Measurements from ENCODE around the gene SIL1.

The SIL1 gene

DNA sequence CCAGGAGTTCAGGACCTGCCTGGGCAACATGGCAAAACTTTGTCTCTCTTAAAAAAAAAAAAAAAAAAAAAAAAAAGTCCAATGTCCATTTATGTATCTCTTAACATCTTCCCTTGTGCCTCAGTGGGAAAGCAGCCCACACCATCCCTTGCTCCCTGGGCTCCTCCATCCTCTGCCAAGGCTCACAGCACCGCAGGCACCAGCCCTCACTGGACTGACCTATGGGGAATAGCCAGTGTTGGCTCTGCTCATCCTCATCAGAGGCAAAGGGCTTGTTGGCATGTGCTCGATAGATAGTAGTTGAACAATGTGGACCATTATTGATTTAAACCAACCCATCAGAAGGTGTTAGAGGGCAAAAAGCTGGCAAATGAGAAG, 261.2 kb downstream of the SIL1 start:
- no peaks in the 10 kb centered on the region for H3F3A ChIP-seq (ENCODE audit: insufficient read depth, low read length)
- no peaks in the 10 kb centered on the region for H3K36me3 ChIP-seq (ENCODE audit: insufficient read depth, low read length)
- no peaks in the 10 kb centered on the region for H3K4me1 ChIP-seq (ENCODE audit: insufficient read depth, low read length, severe bottlenecking)
- no peak for TF ChIP-seq EZH2 (IDR thresholded peaks at IDR 0.05; ENCODE audit: borderline replicate concordance, low read length)
- TF ChIP-seq, protein P1, sequence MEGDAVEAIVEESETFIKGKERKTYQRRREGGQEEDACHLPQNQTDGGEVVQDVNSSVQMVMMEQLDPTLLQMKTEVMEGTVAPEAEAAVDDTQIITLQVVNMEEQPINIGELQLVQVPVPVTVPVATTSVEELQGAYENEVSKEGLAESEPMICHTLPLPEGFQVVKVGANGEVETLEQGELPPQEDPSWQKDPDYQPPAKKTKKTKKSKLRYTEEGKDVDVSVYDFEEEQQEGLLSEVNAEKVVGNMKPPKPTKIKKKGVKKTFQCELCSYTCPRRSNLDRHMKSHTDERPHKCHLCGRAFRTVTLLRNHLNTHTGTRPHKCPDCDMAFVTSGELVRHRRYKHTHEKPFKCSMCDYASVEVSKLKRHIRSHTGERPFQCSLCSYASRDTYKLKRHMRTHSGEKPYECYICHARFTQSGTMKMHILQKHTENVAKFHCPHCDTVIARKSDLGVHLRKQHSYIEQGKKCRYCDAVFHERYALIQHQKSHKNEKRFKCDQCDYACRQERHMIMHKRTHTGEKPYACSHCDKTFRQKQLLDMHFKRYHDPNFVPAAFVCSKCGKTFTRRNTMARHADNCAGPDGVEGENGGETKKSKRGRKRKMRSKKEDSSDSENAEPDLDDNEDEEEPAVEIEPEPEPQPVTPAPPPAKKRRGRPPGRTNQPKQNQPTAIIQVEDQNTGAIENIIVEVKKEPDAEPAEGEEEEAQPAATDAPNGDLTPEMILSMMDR (IDR thresholded peaks at IDR 0.05; ENCODE audit: low read length): no peak
- no peak overlapping the region for H3K4me3 ChIP-seq (ENCODE audit: low read depth, low read length, poor library complexity, severe bottlenecking)
- no peaks in the 10 kb centered on the region for H3K79me2 ChIP-seq (ENCODE audit: insufficient read depth, low read length)
- no peaks in the 10 kb centered on the region for H3K9me3 ChIP-seq (ENCODE audit: low read length)
- H3K9me2 ChIP-seq (ENCODE audit: low read depth, low read length): no peaks in the 10 kb centered on the region
- H4K20me1 ChIP-seq (ENCODE audit: insufficient read depth, low read length): no peaks in the 10 kb centered on the region
- H3K27ac ChIP-seq (ENCODE audit: low read depth, low read length, poor library complexity, severe bottlenecking): no peak overlapping the region
- H3K9ac ChIP-seq (ENCODE audit: low read length): no peak overlapping the region
- H3K4me2 ChIP-seq (ENCODE audit: low read length): no peak overlapping the region
- no peak overlapping the region for H2AFZ ChIP-seq (ENCODE audit: low read length)
- no peaks in the 10 kb centered on the region for H3K27me3 ChIP-seq (ENCODE audit: insufficient read depth, low read length)

DNA sequence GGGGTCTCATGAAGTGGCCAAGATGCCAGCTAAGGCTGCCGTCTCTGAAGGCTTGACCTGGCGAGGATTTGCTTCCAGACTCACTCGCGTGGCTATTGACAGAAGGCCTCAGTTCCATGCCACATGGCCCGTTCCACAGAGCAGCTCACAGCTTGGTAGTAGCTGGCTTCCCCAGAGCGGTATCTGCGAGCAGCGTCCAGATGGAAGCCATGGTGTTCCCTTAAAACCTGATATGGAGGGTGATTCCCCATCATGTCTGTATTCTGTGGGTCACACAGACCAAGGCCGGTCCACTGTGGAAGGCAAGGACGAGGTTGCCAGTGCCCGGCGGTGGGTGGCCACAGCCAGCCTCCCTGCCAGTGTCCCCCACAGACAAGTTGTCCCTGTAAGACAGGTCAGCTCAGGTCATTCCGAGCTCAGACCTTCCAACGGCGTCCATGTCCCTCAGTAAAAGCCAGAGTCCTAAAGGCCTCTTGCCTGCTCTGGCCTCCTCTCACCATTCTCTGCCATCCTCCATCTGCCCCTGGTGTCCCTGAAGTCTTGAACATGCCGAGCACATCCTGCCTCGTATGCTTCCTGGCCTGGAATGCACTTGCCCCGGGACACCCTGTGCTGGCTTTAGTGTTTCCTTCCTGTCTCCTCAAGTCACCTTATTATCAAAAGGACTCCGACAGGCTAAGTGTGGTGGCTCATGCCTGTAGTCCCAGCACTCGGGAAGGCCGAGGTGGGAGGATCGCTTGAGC, 261.8 kb downstream of the SIL1 start:
- Histone ChIP-seq H3F3A (ENCODE audit: insufficient read depth, low read length) (no peaks in the 10 kb centered on the region), H3K36me3 (ENCODE audit: insufficient read depth, low read length) (no peaks in the 10 kb centered on the region)

DNA sequence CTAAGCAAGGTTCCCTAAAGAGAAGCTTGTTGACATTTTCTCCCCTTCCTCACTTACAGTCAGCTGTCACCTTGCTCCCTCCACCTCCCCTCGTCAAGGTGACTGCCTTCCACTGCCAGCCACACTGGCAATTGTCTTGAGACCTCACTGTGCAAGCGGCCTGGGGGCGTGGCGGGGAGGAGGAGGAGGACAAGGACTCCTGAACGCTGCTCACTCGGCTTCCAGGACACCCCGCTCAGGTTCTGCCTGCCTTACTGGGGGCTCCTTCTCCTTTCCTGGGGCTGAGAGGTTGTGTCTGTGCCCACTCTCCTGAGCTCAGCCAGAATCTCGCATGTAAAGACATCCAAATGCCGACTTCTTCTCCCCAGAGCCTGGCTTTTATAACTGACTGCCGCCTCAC, 262.7 kb downstream of the SIL1 start:
- Histone ChIP-seq H3K9me3 (ENCODE audit: low read length) (no peaks in the 10 kb centered on the region), H3K4me3 (ENCODE audit: low read depth, low read length, poor library complexity, severe bottlenecking) (no peak overlapping the region), H3K27ac (ENCODE audit: low read depth, low read length, poor library complexity, severe bottlenecking) (no peak overlapping the region), H3K9me2 (ENCODE audit: low read depth, low read length) (no peaks in the 10 kb centered on the region), H3K4me1 (ENCODE audit: insufficient read depth, low read length, severe bottlenecking) (no peaks in the 10 kb centered on the region), H3F3A (ENCODE audit: insufficient read depth, low read length) (no peaks in the 10 kb centered on the region), H2AFZ (ENCODE audit: low read length) (no peak overlapping the region), H3K36me3 (ENCODE audit: insufficient read depth, low read length) (no peaks in the 10 kb centered on the region), H3K79me2 (ENCODE audit: insufficient read depth, low read length) (no peaks in the 10 kb centered on the region), H3K4me2 (ENCODE audit: low read length) (no peak overlapping the region), H3K9ac (ENCODE audit: low read length) (no peak overlapping the region), H3K27me3 (ENCODE audit: insufficient read depth, low read length) (no peaks in the 10 kb centered on the region), H4K20me1 (ENCODE audit: insufficient read depth, low read length) (no peaks in the 10 kb centered on the region)
- TF ChIP-seq EZH2 (IDR thresholded peaks at IDR 0.05; ENCODE audit: borderline replicate concordance, low read length): no peak
- TF ChIP-seq, protein P1 (IDR thresholded peaks at IDR 0.05; ENCODE audit: low read length): no peak

More for the DNA sequence above, 261.8 kb downstream of the SIL1 start:
- no peaks in the 10 kb centered on the region for H3K4me1 ChIP-seq (ENCODE audit: insufficient read depth, low read length, severe bottlenecking)
- no peak overlapping the region for H2AFZ ChIP-seq (ENCODE audit: low read length)
- H3K4me2 ChIP-seq (ENCODE audit: low read length): no peak overlapping the region
- no peaks in the 10 kb centered on the region for H3K27me3 ChIP-seq (ENCODE audit: insufficient read depth, low read length)
- TF ChIP-seq, protein P1 (IDR thresholded peaks at IDR 0.05; ENCODE audit: low read length): no peak
- no peak for TF ChIP-seq EZH2 (IDR thresholded peaks at IDR 0.05; ENCODE audit: borderline replicate concordance, low read length)
- H3K79me2 ChIP-seq (ENCODE audit: insufficient read depth, low read length): no peaks in the 10 kb centered on the region
- H3K9me3 ChIP-seq (ENCODE audit: low read length): no peaks in the 10 kb centered on the region
- no peaks in the 10 kb centered on the region for H3K9me2 ChIP-seq (ENCODE audit: low read depth, low read length)
- H3K9ac ChIP-seq (ENCODE audit: low read length): no peak overlapping the region
- no peak overlapping the region for H3K4me3 ChIP-seq (ENCODE audit: low read depth, low read length, poor library complexity, severe bottlenecking)
- no peaks in the 10 kb centered on the region for H4K20me1 ChIP-seq (ENCODE audit: insufficient read depth, low read length)
- no peak overlapping the region for H3K27ac ChIP-seq (ENCODE audit: low read depth, low read length, poor library complexity, severe bottlenecking)

Measured in OCI-LY1 (cell line).